DOHH2 (cell line): ENCODE data around the gene PPID.

ENCODE experiments used
- CTCF ChIP-seq: fragments of 200-600 bp; sonication (generic); IDR thresholded peaks from one replicate; pipeline ENCODE4 v1.5.1; 2014; ENCODE audit warnings: antibody characterized with exemption, mild to moderate bottlenecking, low read depth, low read length; ENCODE audit not compliant: poor library complexity, severe bottlenecking
- EZH2phosphoT487 ChIP-seq: fragments of 200-600 bp; sonication (generic); IDR thresholded peaks from 2 replicates; pipeline ENCODE4 v1.6.1; 2017; ENCODE audit warnings: borderline replicate concordance, mild to moderate bottlenecking, antibody characterized with exemption, low read length, moderate library complexity, mixed read lengths

- TF ChIP-seq CTCF (no peak), EZH2phosphoT487 (no peak)
Observed at GRCh38 chr4:158754385-158755180, 31.4 kb upstream of the PPID start.
